Skeletal muscle cell (primary cell): ENCODE results near the gene LDLR.
"Not testable (repeated sequence)": the region's sequence is repeated elsewhere in the genome, so short reads cannot be mapped to it uniquely, and the experiment has no call there.

ENCODE experiments used
- DNase-seq: peaks from one replicate; pipeline ENCODE4 v3.0.0-alpha.2; 2010; ENCODE audit warnings: low read depth
- H3K4me3 ChIP-seq: 2 replicates; pipeline ENCODE4 v1.5.1; 2011; ENCODE audit warnings: low read depth, mild to moderate bottlenecking, control low read depth, low read length, moderate library complexity

LDLR gene

DNA sequence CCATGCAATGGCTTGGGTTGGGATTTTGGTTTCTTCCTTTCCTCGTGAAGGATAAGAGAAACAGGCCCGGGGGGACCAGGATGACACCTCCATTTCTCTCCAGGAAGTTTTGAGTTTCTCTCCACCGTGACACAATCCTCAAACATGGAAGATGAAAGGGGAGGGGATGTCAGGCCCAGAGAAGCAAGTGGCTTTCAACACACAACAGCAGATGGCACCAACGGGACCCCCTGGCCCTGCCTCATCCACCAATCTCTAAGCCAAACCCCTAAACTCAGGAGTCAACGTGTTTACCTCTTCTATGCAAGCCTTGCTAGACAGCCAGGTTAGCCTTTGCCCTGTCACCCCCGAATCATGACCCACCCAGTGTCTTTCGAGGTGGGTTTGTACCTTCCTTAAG is 42.2 kb downstream of the LDLR start:
- no peak overlapping the region for H3K4me3 ChIP-seq
- no peak for DNase-seq

DNA sequence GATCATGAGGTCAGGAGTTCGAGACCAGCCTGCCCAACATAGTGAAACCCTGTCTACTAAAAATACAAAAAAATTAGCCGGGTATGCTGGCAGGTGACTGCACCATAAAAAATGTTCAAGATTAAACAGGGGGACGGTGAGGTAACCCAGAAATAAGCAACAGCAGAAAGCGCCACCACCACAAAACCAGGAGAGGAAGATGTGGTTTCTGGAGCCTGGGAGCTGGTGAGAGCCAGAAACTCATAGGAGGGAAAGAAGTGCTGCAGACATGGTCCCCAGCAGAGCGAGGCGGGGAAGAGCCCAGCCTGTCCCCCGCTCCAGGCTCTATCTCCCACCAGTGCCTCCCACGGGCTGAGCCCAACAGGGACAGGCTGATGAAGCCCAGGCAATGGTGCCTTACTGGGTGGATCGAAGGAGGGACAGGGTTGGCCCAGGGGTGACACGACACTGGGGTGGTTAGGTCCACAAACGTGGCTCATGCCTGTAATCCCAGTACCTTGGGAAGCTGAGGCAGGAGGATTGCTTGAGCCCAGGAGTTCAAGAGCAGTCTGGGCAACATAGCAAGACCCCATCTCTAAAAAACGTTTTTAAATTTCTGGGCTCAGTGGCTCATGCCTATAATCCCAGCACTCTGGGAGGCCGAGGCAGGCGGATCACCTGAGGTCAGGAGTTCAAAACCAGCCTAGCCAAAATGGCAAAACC is 47.3 kb downstream of the LDLR start:
- no peak overlapping the region for H3K4me3 ChIP-seq
- DNase-seq, result no peak

DNA sequence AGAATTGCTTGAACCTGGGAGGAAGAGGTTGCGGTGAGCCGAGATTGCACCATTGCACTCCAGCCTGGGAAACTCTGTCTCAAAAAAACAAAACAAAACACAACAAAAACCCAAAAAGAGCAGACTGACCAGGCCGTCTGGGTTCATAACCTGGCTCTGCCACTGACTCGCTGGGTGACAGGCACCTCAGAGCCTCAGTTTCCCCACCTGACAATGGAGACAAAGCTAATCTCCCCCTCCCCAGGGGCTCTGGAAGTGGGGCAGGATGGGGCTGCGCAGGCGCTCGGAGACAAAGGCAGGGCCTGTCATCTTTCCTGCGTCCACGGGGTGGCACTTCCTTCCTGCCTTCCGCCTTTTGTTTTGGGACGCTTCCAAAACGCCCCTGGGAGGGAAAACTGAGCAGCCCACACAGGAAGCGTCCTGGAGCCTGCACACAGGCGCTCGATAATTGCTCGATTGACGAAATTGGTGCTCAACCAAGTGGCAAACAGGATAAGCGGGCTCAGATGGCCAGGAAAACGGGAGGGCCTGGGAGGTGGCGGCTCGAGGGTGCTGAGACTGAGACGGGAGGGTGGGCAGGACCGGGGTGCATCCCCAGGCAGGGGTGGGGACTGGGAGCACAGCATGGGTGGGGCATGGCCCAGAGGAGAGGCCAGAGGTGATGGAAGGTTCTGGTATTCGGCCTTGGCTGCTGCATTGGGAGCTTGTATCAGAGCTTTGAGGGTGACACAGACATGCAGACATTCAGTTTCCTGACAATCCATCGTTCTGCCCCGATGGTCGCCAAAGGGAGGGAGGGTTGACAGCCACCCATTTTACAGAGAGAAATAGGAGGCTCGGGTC is 48.5 kb downstream of the LDLR start:
- peak overlapping the region; percentile 10 for H3K4me3 ChIP-seq
- peak; percentile 78 for DNase-seq

DNA sequence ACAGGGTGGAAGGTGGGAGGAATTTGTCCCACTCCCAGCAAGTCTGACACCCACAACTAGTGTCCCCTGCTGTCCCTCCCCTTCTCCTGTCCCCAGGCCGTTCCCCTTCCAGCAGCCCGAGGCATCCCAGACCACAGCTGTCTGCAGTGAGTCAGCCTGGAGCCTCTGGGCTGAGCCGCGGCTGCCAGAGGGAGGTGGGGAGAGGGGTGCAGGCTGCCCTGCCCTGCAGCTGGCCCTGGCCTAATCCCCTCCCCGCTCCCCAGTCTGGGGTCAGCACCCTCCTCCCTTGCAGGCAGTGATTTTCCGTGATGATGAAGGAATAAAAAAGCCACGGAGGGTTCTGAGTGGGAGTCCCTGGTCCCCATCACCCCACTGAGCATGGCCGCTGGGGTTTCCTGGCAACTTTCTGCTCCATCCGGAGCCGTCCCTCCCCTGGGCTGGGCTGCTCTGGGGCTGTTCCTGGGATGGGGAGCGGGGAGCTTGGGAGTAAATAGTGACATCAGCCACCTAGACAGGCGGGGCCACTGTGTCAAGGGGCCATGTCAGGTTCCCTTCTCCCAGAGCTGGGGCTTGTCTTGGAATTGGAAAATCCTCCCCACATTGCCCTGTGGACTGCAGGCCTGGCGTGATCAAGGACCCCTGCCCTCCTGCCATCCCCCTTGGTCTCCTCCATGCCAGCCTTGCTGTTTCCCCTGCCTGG is 49.5 kb downstream of the LDLR start:
- H3K4me3 ChIP-seq, result peak overlapping the region; percentile 5
- DNase-seq, result peak; percentile 70

DNA sequence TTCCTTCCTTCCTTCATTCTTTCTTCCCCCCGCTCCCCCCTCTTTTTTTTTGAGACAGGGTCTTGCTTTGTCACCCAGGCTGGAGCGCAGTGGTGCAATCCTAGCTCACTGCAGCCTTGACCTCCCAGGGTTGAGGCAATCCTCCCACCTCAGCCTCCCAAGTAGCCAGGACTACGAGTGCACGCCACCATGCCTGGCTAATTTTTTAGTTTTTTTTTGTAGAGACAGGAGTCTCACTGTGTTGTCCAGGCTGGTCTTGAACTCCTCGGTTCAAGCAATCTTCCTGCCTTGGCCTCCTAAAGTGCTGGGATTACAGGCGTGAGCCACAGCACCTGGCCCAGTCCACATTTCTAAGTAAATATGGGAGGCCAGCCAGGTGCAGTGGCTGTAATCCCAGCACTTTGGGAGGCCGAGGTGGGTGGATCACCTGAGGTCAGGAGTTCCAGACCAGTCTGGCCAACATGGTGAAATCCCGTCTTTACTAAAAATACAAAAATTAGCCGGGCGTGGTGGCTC is 50.8 kb downstream of the LDLR start:
- H3K4me3 ChIP-seq, DNase-seq: not testable (repeated sequence)

DNA sequence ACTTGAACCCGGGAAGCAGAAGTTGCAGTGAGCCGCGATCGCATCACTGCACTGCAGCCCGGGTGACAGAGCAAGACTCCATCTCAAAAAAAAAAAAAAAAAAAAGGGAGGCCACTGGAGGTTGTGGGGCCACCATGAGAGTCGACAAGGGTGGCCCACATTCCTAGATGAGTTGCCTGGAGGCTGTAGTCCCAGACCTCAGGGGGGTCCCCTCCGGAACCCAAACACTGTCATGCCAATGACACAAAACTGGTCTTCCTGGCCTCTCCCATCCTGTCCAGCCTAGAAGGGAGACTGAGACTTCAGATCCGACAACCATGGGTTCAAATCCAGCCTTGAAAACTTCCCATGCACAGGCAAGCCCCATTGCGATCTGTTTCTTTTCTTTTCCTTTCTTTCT is 51.6 kb downstream of the LDLR start:
- DNase-seq, result no peak
- H3K4me3 ChIP-seq, result no peak overlapping the region

DNA sequence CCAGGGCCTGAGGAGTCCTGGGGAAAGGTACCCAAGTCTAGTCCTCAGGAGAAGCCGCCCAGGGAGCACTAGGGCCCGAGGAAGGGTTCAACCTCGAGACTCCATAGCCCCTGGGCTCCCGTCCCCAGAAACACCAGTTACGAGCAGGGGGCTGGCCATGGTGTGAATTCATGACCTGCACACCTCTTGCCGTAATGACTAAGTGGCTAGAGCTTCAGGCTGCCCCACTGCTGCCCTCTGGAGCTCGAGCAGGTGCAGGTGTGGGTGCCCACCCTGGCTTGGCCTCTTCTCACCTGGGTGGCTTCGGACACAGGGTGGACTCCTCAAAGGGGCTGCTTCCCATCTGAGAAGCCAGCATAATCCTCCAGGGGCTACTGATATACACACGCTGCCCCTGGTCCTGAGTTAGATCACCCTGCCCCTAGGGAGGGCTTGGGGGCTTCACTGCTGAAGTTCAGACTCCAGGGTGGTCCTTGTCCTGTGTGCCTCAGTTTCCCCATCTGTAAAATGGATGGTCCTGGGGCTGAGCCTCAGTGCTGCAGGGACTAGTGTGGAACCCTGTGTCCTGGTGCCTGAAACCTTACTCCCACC is 52.8 kb downstream of the LDLR start:
- no peak for DNase-seq
- no peak overlapping the region for H3K4me3 ChIP-seq

DNA sequence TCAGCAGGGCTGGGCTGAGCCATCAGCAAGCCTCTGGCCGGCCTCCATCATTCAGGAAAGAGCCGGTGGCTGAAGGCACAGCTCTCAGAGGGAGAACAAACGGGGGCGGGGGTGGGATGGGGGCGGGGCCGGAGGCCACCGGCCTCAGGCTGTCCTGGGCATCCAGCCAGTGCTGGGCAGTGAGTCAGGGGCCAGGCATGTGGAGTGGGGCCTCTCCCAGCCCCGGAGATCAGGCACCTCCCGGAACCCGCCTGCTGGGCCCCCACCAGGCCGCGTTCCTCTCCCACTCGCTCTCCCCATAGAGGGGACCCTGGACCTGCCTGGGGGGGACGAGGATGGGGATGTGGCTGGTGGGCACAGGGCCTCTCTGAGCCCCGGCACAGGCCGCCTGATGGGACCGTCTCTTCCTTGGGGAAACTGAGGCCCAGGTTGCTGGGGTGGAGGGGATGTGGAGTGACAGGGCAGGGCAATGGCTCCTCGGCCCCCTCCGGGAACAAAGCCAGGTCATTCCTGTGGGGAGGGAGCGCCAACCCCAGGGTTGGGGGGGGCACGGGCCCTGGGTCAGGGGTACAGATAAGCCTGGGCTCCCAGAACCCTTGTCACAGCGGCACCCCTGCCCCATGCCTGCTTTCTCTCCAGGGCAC is 53.4 kb downstream of the LDLR start:
- H3K4me3 ChIP-seq, result peak overlapping the region; percentile 9
- peak; percentile 87 for DNase-seq

DNA sequence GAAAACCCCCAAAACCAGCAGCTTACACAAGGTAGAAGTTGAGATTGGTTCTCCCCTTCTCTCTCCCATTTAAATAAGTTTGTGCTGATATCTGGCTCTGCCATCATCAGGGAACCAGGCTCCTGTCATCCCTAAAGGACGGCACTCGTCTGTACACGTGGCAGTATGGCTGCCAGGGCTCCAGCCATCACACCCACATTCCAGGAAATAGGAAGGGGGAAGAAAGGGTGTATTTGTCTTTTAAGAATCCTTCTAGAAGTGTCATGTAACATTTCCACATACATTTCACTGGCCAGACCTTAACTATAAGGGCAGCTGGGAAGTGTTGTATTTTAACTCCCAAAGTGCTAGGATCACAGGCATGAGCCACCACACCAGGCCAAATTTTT is 56.3 kb downstream of the LDLR start:
- no peak overlapping the region for H3K4me3 ChIP-seq
- no peak for DNase-seq

DNA sequence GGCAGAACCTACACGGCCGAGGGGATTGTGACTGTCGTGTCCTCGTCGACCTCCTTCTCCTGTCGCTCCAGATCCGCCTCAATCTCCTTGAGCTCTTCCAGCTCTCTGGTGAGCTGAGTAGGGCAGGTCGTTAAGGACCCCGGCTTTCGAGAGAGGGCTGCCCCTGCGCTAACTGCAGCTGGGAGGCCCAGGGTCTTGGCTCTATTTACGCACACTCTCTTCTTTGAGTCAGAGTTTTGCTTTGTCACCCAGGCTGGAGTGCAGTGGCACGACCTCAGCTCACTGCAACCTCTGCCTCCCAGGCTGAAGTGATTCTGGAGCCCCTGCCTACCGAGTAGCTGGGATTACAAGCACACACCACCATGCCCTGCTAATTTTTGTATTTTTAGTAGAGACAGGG is 58.7 kb downstream of the LDLR start:
- no peak overlapping the region for H3K4me3 ChIP-seq
- DNase-seq, result no peak

DNA sequence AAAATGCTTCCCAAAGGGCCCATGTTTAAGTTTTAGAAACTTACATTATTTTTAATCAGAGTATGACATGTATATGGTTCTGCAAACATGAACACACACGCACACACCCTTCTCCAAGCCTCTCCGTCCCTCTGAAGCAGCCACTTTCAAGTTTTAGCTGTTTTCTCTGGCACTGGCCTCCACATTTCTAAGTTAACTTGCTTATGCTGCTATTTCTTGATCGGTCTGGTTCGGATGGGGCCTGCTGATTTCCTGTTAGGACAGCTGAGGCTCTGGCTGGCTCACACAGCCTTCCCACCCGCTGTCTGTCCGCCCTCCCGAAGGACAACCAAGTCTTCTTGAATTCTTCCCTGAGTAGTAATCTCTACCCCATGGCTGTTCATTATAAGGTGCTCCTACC is 61.9 kb downstream of the LDLR start:
- no peak for DNase-seq
- H3K4me3 ChIP-seq, result no peak overlapping the region

DNA sequence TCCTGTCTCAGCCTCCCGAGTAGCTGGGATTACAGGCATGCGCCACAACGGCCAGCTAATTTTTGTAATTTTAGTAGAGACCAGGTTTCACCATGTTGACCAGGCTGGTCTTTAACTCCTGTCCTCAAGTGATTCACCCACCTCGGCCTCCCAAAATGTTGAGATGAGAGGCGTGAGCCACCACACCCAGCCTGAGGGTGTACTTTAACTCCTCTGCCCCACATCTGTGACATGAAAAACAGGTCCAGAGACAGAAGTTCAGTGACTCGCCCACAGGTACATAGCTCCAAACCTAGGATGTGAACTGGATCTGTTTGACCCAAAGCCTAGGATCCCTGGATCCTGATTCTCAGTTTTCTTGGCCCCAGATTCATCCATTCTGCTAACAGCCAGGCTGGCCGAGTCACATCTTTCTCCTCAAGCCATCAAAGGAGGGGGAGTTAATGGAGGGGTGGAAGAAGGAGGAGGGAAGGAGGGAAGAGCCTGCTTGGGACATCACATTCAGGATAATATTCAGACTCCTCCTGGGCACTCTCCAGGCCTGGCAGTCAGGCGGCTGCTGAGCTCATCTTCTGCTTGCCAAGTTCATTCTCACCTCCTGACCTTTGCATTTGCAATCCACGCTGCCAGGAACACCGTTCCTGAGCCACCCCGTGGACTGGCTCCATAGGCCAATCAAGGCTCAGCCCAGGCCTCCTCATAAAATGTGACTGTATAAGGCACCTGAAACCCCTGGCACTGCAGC is 63.2 kb downstream of the LDLR start:
- H3K4me3 ChIP-seq, result no peak overlapping the region
- peak; percentile 82 for DNase-seq

DNA sequence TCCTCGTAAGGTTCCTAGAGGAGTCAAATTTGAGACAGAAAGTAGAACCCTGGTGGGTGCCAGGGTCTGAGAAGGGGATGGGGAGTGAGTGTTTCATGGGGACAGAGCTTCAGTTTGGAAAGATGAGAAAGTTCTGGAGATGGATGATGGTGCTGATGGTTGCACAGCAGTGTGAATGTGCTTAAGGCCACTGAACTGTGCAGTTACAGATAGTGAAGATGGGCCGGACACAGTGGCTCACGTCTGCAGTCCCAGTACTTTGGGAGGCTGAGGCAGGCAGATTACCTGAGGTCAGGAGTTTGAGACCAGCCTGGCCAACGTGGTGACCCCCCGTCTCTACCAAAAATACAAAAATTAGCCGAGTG is 65.4 kb downstream of the LDLR start:
- DNase-seq, result no peak
- H3K4me3 ChIP-seq, result peak overlapping the region; percentile 80

DNA sequence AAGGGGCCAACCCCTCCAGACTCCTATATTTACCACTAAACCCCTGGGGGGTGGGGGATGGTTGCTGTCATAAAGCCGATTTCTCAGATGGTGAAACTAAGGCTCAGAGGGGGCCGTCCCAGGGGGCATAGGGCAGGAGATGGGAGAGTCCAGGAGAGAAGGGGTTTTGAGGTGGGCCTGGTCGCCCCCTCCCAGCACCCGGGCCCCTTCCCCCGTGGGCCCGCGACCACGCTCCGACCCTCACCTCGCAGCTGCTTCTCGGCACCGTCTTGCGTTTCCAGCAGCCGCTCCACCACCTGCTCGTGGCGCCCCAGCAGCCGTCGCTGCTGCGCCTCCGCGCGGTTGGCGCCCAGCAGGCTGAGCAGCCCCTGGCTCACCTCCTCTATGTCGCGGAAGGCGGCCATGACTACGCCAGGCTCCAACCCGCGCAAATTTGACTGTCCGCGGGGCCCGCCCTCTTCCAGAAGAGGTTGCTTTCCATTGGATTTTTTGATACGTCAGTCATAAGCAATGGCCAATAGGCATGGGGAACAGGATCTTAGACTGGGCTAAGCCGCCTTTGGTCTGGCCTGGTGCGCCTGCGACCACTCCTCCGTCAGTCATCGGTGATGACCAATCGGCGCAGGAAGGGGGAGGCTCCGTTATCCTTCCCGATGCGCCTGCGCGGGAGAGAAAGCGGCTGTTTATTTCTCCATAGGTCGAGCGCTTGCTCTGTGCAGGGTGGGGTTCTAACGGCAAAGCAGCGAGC is 66.3 kb downstream of the LDLR start, which contains the start of gene SPC24:
Gene SPC24 (minus strand): TSS at position 410 of the 748 bp plus-strand sequence. CDS start 6 bp downstream, at position 404.
- peak within 1 kb of the TSS; percentile 80 for H3K4me3 ChIP-seq
- peak; percentile 95 for DNase-seq

DNA sequence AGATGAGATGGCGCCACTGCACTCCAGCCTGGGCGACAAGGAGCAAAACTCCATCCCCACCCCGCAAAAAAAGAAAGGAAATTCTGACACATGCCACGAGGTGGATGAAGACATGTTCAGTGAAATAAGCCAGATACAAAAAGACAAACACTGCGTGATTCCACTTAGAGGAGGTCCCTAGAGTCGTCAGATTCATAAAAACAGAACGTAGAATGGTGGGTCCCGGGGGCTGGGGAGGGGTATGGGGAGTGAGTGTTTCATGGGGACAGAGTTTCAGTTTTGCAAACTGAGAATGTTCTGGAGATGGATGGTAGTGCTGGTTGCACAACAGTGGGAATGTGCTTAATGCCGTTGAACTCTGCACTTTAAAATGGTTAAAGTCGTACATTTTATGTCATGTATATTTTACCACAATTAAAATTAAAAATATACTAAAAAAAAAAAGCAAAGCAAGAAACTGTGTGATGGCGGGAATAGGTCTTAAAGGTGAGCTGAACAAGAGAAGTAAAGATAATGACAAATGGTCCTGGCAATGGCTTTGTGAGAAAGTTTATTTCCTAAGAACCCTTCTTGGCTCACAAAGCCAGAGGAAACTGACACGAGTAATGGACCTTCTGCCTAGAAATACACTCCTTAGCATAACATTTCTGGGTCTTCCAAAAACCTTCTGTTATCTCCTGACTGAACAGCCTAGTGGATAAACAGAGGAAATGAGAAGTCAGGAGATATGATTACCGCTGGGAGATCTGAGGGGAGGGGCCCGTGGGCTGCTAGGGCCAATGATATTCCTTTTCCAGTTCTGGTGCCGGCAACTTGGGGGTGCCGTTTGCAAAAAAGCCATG is 70.6 kb downstream of the LDLR start:
- H3K4me3 ChIP-seq, result no peak overlapping the region
- no peak for DNase-seq

DNA sequence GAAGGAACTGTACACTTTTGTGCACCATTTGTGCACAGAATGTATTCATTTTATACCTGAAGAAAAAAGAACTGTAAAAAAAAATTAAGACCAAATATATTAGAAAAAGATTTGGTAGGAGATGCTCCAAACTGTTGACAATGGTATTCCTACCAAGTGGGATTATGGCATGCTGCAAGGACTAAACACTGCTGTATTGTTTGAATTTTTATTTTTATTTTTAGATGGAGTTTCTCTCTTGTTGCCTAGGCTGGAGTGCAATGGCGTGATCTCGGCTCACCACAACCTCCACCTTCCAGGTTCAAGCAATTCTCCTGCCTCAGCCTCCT is 71.1 kb downstream of the LDLR start:
- H3K4me3 ChIP-seq, DNase-seq: not testable (repeated sequence)

DNA sequence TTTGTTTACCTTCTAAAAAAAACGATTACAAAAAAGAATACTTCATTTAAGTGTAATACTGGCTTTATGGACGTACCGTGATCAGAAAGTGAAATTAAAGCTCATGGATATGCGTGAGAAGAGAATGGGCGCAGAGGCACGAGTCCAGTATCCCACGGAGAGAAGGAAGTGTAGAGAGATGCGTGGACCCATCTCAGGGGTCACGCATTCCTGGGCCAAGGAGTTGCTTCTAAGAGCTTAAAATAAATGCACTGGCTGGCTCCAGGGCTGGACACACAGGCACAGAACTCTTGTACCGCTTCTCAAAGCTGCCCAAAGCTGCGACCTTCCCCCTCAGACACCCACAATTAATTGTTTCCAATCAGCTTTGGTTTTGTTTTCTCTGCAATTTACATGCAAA is 75.0 kb downstream of the LDLR start:
- no peak for DNase-seq
- H3K4me3 ChIP-seq, result no peak overlapping the region
